Ovary (tissue), 9 donors: Measurements from ENCODE around the gene MRPL2. TPM values are rescaled to one million over a fixed set of nuclear protein-coding genes. Genes with fewer than 3 reads are reported as not detected.
A peak's percentile ranks its signal among the peaks of the same experiment; 100 is the strongest.

Experiments used
- DNase-seq, 5 donors: peaks; one replicate each; pipeline ENCODE4 v3.0.0-alpha.2; 2019 to 2020
- H3K27ac ChIP-seq, 2 donors: fragments of 200-600 bp; one replicate each; pipeline versions ENCODE4 v1.5.1 to v1.8.0; 2019 to 2022
- H3K27me3 ChIP-seq: fragments of 200-600 bp; one replicate; pipeline ENCODE4 v1.8.0; 2022
- H3K36me3 ChIP-seq: fragments of 200-600 bp; sonication (generic); one replicate; pipeline ENCODE4 v1.5.1; 2019
- H3K4me1 ChIP-seq: one replicate; pipeline ENCODE4 v1.8.1; 2013; ENCODE audit warnings: mild to moderate bottlenecking, moderate library complexity; ENCODE audit not compliant: insufficient read depth
- H3K4me3 ChIP-seq: fragments of 200-600 bp; sonication (generic); one replicate; pipeline ENCODE4 v1.5.1; 2017
- H3K9me3 ChIP-seq, 2 donors: fragments of 200-600 bp in 1 of 2; sonication (generic) in 1 of 2; one replicate each; pipeline versions ENCODE4 v1.5.1 to v1.8.1; 2013 to 2019; ENCODE audit warnings: mild to moderate bottlenecking in 1 of 2, moderate library complexity in 1 of 2
- EP300 ChIP-seq: sonication (generic); formaldehyde crosslinking; IDR thresholded peaks from one replicate; pipeline ENCODE4 v1.6.1; 2017; ENCODE audit warnings: antibody characterized with exemption
- POLR2A ChIP-seq: fragments of 450-650 bp; IDR thresholded peaks from one replicate; pipeline ENCODE4 v1.6.1; 2017; ENCODE audit warnings: antibody characterized with exemption, mild to moderate bottlenecking, moderate library complexity
- WGBS, 3 donors: extraction: QIAGEN DNeasy Blood & Tissue Kit in 1 of 3; methylation state at CpG; one replicate each; pipeline versions ENCODE4 v1.1.5 to v1.1.7; 2013 to 2017; 5-methylcytosine and 5-hydroxymethylcytosine counted together
- intact Hi-C, 4 donors: fragments of 100-400 bp; cut with DNase I; formaldehyde crosslinking; loops; one replicate each; pipeline versions ENCODE4 v1.11.0 to v1.15.1; 2022 to 2023
- polyA plus RNA-seq, 2 donors: library from polyadenylated mRNA; stranded (reverse); fragments of 200-250 nt in 1 of 2; fragments of 350-450 nt in 1 of 2; fragmentation: Illumina TruSeq in 1 of 2; extraction: RNeasy Lipid Tissue Mini Kit (QIAGEN cat#74804) in 1 of 2; gene quantifications; one replicate each; pipeline ENCODE4 v1.2.3, GENCODE V29; 2013 to 2014
- total RNA-seq, 7 donors: library from RNA; depleted of rRNA in 2 of 7; stranded (reverse); fragments of >200 nt in 2 of 7; fragmentation: NEBNext Ultra II Directional in 3 of 7; extraction: Animal tissue kit (Norgen Biotek cat#: 25700) in 3 of 7; gene quantifications; one replicate each; pipeline versions ENCODE4 v1.1.0 to v1.2.4, GENCODE V29; 2016 to 2023
- TF ChIP-seq, protein P1 (sequence below), 3 donors: fragments of 450-650 bp in 2 of 3; fragments of 200-600 bp in 1 of 3; IDR thresholded peaks; one replicate each; pipeline versions ENCODE4 v1.5.1 to v1.8.0; 2016 to 2022; ENCODE audit warnings: antibody characterized with exemption in 3 of 3, mild to moderate bottlenecking in 1 of 3
- donor health status: DM: no; HTN: no; CAD: no; lungs with moderate emphysema.
- donor health status: DM: no; HTN: no; CAD: no.
- donor health status: Bipolar disorder and iron deficiency.
- donor health status: DM: yes; HTN: yes; CAD: no.
- donor health status: DM: no; HTN: no; CAD: no.
- donor health status: DM: yes; HTN: yes; CAD: no.

Gene MRPL2
- total and polyA plus RNA-seq, 9 donors: 11.5 to 56.7 (median 47.3) TPM

DNA sequence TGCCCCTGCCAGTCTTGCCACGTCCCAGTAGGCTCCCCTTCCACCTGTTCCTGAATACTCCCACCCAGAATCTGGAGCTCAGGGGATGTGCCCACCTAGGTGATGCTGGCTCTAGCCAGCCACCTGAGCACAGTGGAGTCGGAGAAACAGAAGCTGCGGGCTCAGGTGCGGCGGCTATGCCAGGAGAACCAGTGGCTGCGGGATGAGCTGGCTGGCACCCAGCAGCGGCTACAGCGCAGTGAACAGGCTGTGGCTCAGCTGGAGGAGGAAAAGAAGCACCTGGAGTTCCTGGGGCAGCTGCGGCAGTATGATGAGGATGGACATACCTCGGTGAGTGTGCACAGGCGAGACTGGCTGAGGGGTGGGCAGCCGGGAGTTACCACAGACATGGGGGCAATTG, 3.6 kb upstream of the MRPL2 start:
- WGBS, 3 donors: 90 to 97% (median 91%) methylated on average over 12 of the region's 12 CpGs
- TF ChIP-seq EP300 (no peak), POLR2A (no peak)
- TF ChIP-seq, protein P1, sequence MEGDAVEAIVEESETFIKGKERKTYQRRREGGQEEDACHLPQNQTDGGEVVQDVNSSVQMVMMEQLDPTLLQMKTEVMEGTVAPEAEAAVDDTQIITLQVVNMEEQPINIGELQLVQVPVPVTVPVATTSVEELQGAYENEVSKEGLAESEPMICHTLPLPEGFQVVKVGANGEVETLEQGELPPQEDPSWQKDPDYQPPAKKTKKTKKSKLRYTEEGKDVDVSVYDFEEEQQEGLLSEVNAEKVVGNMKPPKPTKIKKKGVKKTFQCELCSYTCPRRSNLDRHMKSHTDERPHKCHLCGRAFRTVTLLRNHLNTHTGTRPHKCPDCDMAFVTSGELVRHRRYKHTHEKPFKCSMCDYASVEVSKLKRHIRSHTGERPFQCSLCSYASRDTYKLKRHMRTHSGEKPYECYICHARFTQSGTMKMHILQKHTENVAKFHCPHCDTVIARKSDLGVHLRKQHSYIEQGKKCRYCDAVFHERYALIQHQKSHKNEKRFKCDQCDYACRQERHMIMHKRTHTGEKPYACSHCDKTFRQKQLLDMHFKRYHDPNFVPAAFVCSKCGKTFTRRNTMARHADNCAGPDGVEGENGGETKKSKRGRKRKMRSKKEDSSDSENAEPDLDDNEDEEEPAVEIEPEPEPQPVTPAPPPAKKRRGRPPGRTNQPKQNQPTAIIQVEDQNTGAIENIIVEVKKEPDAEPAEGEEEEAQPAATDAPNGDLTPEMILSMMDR (IDR thresholded peaks at IDR 0.05): no peak
- no peaks in the 10 kb centered on the region for H3K27me3 ChIP-seq
- H3K4me3 ChIP-seq: no peak overlapping the region
- DNase-seq: no peak
- intact Hi-C loops: no loop called here
- H3K27ac ChIP-seq: no peak overlapping the region
- peaks cover 8% of the 10 kb centered on the region for H3K4me1 ChIP-seq
- no peaks in the 10 kb centered on the region for H3K9me3 ChIP-seq
- no peaks in the 10 kb centered on the region for H3K36me3 ChIP-seq

DNA sequence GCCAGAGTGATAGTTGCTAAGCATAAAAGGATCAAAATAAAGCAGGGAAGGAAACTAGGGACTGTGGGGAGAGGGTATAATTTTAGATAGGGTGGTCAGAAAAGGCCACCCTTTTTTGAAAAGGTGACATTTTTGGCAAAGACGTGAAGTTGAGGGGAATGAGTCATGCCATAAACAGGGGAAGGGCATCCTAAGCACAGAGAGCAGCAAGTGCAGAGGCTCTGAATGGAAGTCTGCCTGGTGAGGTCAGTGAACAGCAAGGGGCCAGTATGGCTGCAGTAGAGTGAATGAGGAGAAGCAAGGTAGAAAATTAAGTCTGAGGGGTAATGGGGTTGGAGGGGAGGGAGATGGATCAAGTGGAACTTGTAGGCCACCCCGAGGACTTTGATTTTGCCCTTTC, 2.6 kb upstream of the MRPL2 start:
- Histone ChIP-seq H3K36me3 (no peaks in the 10 kb centered on the region), H3K9me3 (no peaks in the 10 kb centered on the region), H3K27me3 (no peaks in the 10 kb centered on the region), H3K27ac (no peak overlapping the region), H3K4me1 (peaks cover 8% of the 10 kb centered on the region), H3K4me3 (no peak overlapping the region)
- 59 to 66% (median 62%) methylated on average over 2 of the region's 2 CpGs for WGBS, 3 donors
- intact Hi-C loops: no loop called here
- TF ChIP-seq POLR2A: no peak
- TF ChIP-seq, protein P1 (IDR thresholded peaks at IDR 0.05): no peak
- TF ChIP-seq EP300: no peak
- no peak for DNase-seq

DNA sequence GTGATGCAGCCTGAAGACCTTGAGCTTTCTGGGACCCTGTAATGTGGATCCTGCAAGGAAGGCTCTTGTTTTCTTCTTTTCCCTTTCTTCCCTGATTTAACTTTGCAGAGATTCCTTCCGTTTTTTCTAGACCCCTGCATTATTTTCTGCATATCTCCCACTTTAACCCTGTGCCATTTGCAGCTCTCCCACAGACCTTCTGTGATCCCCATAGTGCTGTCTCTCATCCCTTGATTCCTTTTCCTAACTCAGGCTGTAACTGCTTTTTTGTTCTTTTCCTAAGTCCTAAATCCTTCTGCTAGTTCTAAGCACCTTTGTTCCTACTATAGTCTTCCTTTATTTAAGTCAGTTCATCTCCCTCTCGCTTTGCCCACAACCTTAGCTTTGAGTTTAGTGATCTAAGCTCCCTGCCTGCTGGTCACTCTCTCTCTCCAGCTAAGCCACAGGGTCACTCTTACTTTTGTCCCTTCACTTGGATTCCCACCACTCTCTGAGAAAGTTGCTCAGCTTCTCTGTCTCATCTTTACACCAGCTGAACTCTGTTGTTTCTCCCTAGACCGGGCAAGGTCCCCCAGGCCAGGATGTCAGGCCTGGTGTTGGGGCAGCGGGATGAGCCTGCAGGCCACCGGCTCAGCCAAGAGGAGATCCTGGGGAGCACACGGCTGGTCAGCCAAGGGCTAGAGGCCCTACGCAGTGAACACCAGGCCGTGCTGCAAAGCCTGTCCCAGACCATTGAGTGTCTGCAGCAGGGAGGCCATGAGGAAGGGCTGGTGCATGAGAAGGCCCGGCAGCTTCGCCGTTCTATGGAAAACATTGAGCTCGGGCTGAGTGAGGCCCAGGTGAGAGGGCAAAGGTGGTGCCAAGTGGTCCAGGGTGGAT, 1.8 kb upstream of the MRPL2 start:
- intact Hi-C loops: no loop called here
- peak in 1 of 5 donors; percentile 34 for DNase-seq
- Histone ChIP-seq H3K27ac (no peak overlapping the region), H3K27me3 (no peaks in the 10 kb centered on the region), H3K9me3 (no peaks in the 10 kb centered on the region), H3K36me3 (no peaks in the 10 kb centered on the region), H3K4me1 (peaks cover 8% of the 10 kb centered on the region), H3K4me3 (no peak overlapping the region)
- WGBS, 3 donors: 77 to 82% (median 80%) methylated on average over 12 of the region's 12 CpGs
- no peak for TF ChIP-seq EP300
- TF ChIP-seq, protein P1 (IDR thresholded peaks at IDR 0.05): no peak
- no peak for TF ChIP-seq POLR2A

DNA sequence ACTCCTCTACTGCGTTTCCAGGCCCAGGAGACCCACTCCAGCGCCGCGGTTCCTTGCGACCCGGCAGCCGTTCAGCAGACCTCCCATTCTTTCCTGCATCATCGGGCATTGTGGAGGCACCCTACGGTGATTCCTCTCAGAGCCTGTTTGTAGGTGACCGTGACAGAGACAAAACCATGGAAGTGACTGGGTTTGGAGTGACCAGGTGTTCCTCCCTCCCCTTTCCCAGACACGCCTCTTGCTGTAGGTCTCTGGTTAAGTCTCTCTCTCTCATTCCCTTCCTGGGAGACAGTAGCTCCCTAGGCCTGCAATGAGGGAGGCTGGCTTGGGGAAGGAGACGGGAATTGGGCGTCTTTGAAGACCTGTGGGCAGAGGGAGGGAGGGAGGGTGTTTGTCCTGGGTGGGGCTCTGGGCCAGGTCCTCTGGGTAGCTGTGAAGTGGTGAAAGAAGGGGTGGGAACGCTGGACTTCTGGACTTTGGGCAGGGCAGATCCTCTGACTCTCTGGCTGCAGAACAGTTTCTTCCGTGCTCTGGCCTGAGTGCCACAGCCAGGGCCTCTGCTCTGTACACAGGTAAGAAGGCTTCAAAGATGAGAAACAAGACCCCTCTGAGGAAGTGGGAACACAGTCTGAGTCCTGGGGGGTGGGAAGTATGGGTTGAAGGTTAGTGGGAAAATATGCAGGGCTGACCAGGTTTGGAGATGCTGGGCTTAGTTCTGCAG, 960 bp upstream of the MRPL2 start:
- H3K36me3 ChIP-seq: no peaks in the 10 kb centered on the region
- intact Hi-C loops: no loop called here
- H3K27me3 ChIP-seq: no peaks in the 10 kb centered on the region
- no peak for TF ChIP-seq EP300
- TF ChIP-seq, protein P1 (IDR thresholded peaks at IDR 0.05): no peak
- no peak for TF ChIP-seq POLR2A
- 5 to 7% (median 6%) methylated on average over 14 to 15 of the region's 15 CpGs for WGBS, 3 donors
- peak overlapping the region; percentile 71 to 88 for H3K27ac ChIP-seq
- peak in 1 of 5 donors; percentile 43 for DNase-seq
- peak overlapping the region; percentile 86 for H3K4me3 ChIP-seq
- H3K9me3 ChIP-seq: no peaks in the 10 kb centered on the region
- peaks cover 8% of the 10 kb centered on the region for H3K4me1 ChIP-seq
